NCI-H2081 (cell line): ENCODE data around the gene CEACAM18.

Source experiments
- DNase-seq, 2 experiments: peaks; one replicate each; lab custom pipeline; 2025; lab: John Stamatoyannopoulos, UW

Gene CEACAM18

DNA sequence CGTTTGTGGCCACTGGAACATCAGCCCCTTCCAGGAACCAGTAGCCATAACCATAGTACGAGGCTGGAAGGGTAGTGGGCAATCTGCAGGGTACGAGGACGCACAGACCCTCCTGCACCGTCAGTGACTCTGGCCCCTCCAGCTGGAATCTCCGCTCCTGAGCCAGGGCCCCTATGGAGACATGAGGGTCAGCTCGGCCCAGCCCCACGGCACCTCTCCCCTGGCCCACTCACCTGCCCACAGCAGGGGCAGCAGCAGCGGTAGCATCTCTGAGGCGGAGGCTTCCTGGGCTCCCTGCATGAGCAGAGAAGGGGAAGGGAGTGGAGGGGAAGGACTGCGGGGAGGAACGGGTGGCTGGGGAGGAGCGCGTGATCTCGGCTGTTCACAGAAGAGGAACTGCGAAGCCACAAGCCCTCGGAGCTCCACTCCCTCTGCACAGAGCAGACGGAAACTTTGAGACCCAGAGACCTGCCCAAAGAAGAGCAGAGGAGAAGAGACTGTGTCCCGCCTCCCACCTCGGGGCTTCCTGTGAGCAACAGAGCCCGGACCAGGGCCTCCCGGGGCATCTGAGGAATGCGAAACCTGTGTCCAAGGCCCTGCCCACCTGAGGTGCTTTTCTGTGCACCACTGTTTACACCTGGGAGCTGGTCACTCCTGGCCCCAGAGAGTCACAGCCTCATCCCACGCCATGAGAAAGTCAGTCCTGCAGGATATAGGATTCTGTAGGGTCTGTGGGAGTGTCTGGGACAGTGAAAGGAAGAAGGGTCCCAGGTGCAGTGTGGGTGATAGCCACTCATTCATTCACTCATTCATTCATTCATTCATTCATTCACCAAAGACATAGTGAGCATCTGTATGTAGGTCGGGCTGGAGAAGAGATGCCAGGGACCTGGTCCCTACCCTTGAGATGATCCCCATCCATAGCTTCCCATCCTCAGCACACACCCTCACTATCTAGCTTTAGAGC lies 53.3 kb downstream of the CEACAM18 start, which contains the start of gene SIGLEC6:
SIGLEC6 (minus strand) TSS at position 322 of the 967 bp plus-strand sequence; CDS start at position 300, 22 bp downstream.
- DNase-seq, result no peak

GRCh38 chr19:51535535-51535934 lies 57.2 kb downstream of the CEACAM18 start:
- DNase-seq, result no peak

- no peak for DNase-seq
Measured at GRCh38 chr19:51539821-51540366, 61.6 kb downstream of the CEACAM18 start.
